ENCODE measurements around the gene TFE3.

TFE3 gene

GRCh38 chrX:49054073-49054762 is 11.1 kb upstream of the TFE3 start:
- no peaks in the 10 kb centered on the region for H3K79me2 ChIP-seq (ENCODE audit: control insufficient read depth, low read length)
- no peak overlapping the region for H3K27ac ChIP-seq (ENCODE audit: low read depth, low read length)
- no peaks in the 10 kb centered on the region for H4K20me1 ChIP-seq (ENCODE audit: control insufficient read depth, insufficient read depth, low read depth, low read length)
- no peaks in the 10 kb centered on the region for H3K4me1 ChIP-seq (ENCODE audit: control insufficient read depth, low read length)
- H3K9me2 ChIP-seq (replicated peaks; ENCODE audit: control insufficient read depth, low read length) = no peaks in the 10 kb centered on the region
- H3K4me2 ChIP-seq (ENCODE audit: low read length) = no peak overlapping the region
- H3F3A ChIP-seq (ENCODE audit: control insufficient read depth, insufficient read depth) = no peaks in the 10 kb centered on the region
- H3K9me3 ChIP-seq (ENCODE audit: control insufficient read depth, insufficient read depth, low read length) = no peaks in the 10 kb centered on the region
- H3K4me3 ChIP-seq (ENCODE audit: low read length) = no peak overlapping the region
- TF ChIP-seq CTCF (IDR thresholded peaks at IDR 0.05; ENCODE audit: low read depth, low read length, poor library complexity, severe bottlenecking) (no peak), EZH2phosphoT487 (IDR thresholded peaks at IDR 0.05; ENCODE audit: borderline replicate concordance, low read length) (no peak)
- no peaks in the 10 kb centered on the region for H3K36me3 ChIP-seq (ENCODE audit: control insufficient read depth, low read length)
- H3K27me3 ChIP-seq (ENCODE audit: control insufficient read depth, low read length) = peaks cover 23% of the 10 kb centered on the region

DNA sequence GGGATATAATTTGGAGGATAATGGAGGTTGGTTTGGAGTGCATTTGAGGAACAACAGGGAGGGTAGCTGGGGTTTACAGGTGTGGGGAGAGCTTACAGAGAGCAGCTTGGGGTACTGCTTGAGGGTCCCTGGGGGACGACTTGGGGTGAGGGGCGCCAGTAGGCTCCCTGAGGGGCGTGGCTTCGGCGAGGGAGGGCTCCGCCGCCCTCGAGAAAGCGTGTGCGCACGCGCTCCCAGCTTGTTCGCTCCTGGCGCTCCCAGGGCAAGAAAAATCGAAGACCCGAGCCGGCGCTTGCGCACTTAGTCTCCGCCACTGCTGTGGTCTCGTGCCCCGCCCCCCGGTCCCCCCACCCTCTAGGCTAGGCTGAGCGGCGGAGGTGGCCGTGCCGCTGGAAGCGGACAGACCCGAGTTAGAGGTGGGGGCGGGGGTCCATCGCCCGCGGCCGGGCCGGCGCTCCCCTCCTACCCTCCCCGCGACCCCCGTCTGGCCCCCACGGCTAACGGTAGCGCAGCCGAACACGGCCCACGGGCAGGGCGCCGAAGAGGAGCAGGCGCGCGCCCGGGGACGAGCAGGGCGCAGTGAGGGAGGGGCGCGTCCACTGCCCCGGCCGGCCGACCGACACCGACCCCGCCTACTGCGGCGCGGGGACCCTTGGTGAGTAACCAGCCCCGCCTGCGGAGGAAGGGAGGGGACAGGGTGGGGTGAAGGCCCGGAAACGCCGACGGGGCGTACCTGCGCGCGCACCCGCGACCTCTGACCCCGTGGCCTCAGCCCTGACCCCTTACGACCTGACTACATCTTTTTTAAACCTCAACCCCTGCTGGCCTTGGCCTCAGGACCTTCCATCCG is 10.3 kb upstream of the TFE3 start:
- Histone ChIP-seq H3K27me3 (ENCODE audit: control insufficient read depth, low read length) (peaks cover 23% of the 10 kb centered on the region), H3K9me3 (ENCODE audit: control insufficient read depth, insufficient read depth, low read length) (no peaks in the 10 kb centered on the region), H3K79me2 (ENCODE audit: control insufficient read depth, low read length) (no peaks in the 10 kb centered on the region), H3K9me2 (replicated peaks; ENCODE audit: control insufficient read depth, low read length) (no peaks in the 10 kb centered on the region), H3F3A (ENCODE audit: control insufficient read depth, insufficient read depth) (no peaks in the 10 kb centered on the region), H3K4me1 (ENCODE audit: control insufficient read depth, low read length) (no peaks in the 10 kb centered on the region), H3K36me3 (ENCODE audit: control insufficient read depth, low read length) (no peaks in the 10 kb centered on the region), H4K20me1 (ENCODE audit: control insufficient read depth, insufficient read depth, low read depth, low read length) (no peaks in the 10 kb centered on the region), H3K27ac (ENCODE audit: low read depth, low read length) (no peak overlapping the region), H3K4me3 (ENCODE audit: low read length) (no peak overlapping the region), H3K4me2 (ENCODE audit: low read length) (no peak overlapping the region; the same call in 1 of the 2 replicates)
- no peak for TF ChIP-seq EZH2phosphoT487 (IDR thresholded peaks at IDR 0.05; ENCODE audit: borderline replicate concordance, low read length)
- TF ChIP-seq CTCF (IDR thresholded peaks at IDR 0.05; ENCODE audit: low read depth, low read length, poor library complexity, severe bottlenecking) = no peak

DNA sequence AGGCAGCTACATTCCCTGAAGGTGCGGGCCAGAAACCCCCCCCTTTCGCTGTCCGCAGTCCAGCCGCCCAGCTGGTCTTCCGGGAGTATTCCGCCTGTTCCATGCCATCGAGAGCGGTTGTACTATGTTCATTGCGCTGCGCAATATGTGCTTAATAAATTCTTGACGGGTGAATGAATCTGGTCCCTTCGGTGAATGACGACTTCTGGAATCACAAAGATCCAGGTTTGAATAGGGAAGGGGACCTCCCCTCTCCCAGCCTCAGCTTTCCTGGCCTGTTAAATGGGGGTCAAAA is 777 bp upstream of the TFE3 start:
- Histone ChIP-seq H3K79me2 (ENCODE audit: control insufficient read depth, low read length) (peaks cover 14% of the 10 kb centered on the region), H3K9me2 (replicated peaks; ENCODE audit: control insufficient read depth, low read length) (no peaks in the 10 kb centered on the region), H3K9me3 (ENCODE audit: control insufficient read depth, insufficient read depth, low read length) (no peaks in the 10 kb centered on the region), H3F3A (ENCODE audit: control insufficient read depth, insufficient read depth) (no peaks in the 10 kb centered on the region), H3K4me1 (ENCODE audit: control insufficient read depth, low read length) (peaks cover 31% of the 10 kb centered on the region), H3K4me3 (ENCODE audit: low read length) (peak overlapping the region; percentile 66), H3K4me2 (ENCODE audit: low read length) (peak overlapping the region; percentile 90), H3K27ac (ENCODE audit: low read depth, low read length) (no peak overlapping the region), H3K27me3 (ENCODE audit: control insufficient read depth, low read length) (no peaks in the 10 kb centered on the region), H4K20me1 (ENCODE audit: control insufficient read depth, insufficient read depth, low read depth, low read length) (no peaks in the 10 kb centered on the region), H3K36me3 (ENCODE audit: control insufficient read depth, low read length) (peaks cover 7% of the 10 kb centered on the region)
- no peak for TF ChIP-seq EZH2phosphoT487 (IDR thresholded peaks at IDR 0.05; ENCODE audit: borderline replicate concordance, low read length)
- TF ChIP-seq CTCF (IDR thresholded peaks at IDR 0.05; ENCODE audit: low read depth, low read length, poor library complexity, severe bottlenecking) = no peak

Measured in DOHH2 (cell line).